ENCODE results near the gene CCL3.

The CCL3 gene

DNA sequence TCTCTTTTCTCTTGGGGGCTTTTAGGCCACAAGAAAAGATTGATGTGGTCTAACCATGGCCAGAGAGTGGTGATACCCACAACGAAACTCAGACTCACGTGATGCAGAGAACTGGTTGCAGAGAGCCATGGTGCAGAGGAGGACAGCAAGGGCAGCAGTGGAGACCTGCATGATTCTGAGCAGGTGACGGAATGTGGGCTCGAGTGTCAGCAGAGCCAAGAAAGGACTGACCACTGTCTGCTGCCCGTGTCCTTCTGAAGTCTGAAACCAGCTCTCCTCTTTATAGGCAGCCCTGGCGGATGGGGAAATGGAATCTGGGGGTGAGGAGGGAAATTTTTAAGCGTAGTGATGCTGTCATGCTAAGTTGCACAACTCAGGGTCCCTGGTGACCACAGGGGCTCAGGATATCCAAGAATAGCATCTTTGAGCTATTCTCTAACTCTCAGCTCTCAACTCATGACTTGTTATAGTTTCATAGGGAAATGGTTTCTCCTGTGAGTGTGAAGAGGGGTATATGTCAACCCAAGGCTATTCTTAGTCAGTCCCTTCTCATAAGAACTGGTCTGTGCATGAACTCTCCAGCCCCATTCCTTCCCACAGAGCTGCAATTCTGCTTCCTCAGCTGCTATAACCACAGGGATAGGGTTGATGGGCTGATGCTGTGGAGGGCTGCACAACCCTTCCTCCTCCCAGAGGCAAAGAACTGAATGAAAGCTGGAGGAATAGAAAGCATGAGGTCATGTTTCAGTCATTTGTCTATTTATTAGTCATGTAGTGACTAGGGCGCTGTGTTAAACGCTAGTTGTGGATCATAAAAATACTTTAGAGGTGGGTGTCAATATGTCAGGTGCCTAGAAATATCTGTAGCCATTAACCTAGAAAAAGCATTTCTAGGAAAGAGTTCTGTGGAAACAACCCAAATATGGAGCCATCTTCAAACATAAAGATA lies at the start of gene CCL3:
CCL3 (minus strand) TSS at position 256 of the 949 bp plus-strand sequence; CDS start at position 171, 85 bp downstream.
- DNase-seq (ENCODE audit: low read depth): no peak
- H3K4me3 ChIP-seq (ENCODE audit: low read depth, low read length): no peak within 1 kb of the TSS
- TF ChIP-seq, protein P1, sequence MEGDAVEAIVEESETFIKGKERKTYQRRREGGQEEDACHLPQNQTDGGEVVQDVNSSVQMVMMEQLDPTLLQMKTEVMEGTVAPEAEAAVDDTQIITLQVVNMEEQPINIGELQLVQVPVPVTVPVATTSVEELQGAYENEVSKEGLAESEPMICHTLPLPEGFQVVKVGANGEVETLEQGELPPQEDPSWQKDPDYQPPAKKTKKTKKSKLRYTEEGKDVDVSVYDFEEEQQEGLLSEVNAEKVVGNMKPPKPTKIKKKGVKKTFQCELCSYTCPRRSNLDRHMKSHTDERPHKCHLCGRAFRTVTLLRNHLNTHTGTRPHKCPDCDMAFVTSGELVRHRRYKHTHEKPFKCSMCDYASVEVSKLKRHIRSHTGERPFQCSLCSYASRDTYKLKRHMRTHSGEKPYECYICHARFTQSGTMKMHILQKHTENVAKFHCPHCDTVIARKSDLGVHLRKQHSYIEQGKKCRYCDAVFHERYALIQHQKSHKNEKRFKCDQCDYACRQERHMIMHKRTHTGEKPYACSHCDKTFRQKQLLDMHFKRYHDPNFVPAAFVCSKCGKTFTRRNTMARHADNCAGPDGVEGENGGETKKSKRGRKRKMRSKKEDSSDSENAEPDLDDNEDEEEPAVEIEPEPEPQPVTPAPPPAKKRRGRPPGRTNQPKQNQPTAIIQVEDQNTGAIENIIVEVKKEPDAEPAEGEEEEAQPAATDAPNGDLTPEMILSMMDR (conservative IDR thresholded peaks at IDR 0.05; ENCODE audit: low read depth, low read length): no peak

DNA sequence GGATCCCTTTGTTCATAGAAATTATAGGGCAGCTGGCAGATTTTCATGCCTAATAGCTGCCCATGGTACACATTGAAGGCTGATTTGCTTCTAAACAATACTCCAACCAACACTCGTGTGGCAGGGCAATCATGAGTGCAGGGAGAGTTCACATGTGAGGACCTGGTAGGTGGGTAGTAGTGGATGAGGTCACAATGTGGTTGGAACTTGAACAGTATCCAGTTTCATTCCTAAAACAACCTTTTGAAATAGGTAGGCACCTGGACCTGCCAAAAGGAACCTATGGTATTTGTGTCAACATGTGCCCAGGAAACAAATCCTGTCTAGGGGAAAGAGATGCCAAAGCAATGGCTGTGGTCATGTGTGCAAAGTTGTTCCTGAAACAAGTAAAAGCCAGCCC lies 46.5 kb upstream of the CCL3 start:
- no peak overlapping the region for H3K4me3 ChIP-seq (ENCODE audit: low read depth, low read length)
- TF ChIP-seq, protein P1 (conservative IDR thresholded peaks at IDR 0.05; ENCODE audit: low read depth, low read length): no peak
- no peak for DNase-seq (ENCODE audit: low read depth)

DNA sequence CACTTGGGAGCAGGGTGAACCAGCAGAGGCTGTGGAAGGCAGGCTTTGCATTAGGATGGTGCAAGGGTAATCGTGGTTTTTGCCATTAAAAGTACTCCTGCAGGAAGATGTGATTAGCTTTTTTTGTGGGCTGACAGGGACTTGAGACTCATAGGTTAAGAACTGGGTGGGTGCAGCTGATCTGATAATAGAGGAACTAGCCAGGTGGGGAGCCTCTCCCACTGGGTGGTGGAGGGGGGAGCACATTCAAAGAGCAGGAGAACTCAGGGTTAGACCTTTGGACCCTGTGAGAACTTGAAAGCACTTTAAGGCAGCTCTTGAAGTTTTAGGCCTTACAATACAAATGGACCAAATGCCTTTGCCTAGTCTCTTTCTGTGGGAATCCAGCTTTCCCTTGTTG lies 46.1 kb upstream of the CCL3 start:
- TF ChIP-seq, protein P1 (conservative IDR thresholded peaks at IDR 0.05; ENCODE audit: low read depth, low read length): no peak
- H3K4me3 ChIP-seq (ENCODE audit: low read depth, low read length): no peak overlapping the region

DNA sequence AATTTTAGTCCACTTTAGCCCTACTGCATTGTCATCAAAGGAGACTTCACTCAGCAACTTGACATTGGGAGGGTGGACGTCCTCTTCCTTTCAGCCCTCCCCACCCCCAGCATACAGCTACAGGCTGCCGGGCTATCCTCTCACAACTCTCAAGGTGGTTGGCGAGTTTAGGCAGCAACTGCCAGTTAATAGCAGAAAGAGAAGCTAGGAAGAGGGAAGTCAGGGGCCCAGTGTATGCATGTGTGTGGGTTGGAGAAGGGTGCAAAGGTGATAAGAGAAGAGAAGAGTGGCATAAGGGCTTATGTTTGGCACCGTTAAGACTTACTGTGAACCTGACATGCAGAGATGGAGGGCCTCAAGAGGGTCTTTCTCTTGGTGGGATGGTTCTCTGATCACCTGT lies 45.5 kb upstream of the CCL3 start:
- no peak overlapping the region for H3K4me3 ChIP-seq (ENCODE audit: low read depth, low read length)
- DNase-seq (ENCODE audit: low read depth): no peak
- TF ChIP-seq, protein P1 (conservative IDR thresholded peaks at IDR 0.05; ENCODE audit: low read depth, low read length): no peak

More for the DNA sequence above, 46.1 kb upstream of the CCL3 start:
- DNase-seq (ENCODE audit: low read depth): no peak

DNA sequence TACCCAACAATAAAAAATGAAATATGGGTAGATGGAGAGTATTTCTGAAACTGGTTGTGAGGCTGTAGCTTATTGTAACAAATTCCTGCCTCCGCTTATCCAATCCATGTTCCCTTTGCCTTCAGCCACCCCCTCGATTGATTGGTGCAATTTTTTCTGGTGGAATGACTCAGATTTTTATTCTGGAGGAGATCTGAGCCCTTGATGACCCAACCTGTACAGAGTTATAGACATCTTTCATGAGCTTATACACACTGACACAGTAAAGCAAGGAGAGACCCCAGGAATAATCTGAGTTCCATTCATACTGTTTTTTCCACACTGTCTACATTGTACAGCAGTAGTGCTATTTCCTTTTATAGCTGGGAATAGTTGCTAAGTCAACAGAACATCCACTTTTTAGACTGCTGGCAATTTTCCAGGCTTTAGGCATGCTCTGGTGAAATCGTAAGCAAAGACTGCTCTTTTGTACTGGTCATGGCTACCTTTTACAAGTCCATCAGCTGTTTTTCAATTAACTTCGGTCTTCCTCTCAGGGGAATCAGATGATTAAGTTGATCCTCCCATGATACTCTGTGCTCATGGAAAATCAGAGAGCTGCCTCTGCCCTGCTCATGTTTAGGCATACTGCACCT lies 43.8 kb upstream of the CCL3 start:
- peak; percentile 58 for DNase-seq (ENCODE audit: low read depth)
- TF ChIP-seq, protein P1 (conservative IDR thresholded peaks at IDR 0.05; ENCODE audit: low read depth, low read length): no peak
- no peak overlapping the region for H3K4me3 ChIP-seq (ENCODE audit: low read depth, low read length)

DNA sequence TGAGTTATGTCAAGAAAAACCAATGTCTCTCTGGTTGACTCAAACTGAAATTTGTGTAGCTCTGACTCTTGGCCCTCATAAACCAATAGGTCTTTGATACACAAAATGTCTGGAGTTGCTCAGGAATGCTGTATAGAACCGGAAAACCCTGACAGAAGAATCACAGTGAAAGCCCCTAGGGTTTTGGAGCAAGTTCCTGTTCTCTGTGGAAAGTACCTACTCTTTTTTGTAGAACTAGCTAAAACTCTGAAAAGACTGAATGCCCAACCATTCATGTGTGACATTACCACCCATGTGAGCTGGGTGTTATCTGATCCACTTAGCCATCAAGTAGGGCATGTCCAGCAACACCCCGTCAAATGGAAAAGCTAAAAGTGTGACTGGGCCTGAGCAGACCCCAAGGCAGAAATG lies 42.5 kb upstream of the CCL3 start:
- TF ChIP-seq, protein P1 (conservative IDR thresholded peaks at IDR 0.05; ENCODE audit: low read depth, low read length): no peak
- DNase-seq (ENCODE audit: low read depth): no peak
- H3K4me3 ChIP-seq (ENCODE audit: low read depth, low read length): no peak overlapping the region
